Erythroblast (primary cell): Measurements from ENCODE around the gene SETBP1.

Experiments
- GATA1 ChIP-seq: IDR thresholded peaks from 2 replicates; pipeline ENCODE4 v1.6.1; 2011; ENCODE audit warnings: low read depth, mild to moderate bottlenecking, control low read depth, low read length, moderate library complexity
- POLR2A ChIP-seq: IDR thresholded peaks from 2 replicates; pipeline ENCODE4 v1.6.1; 2011; ENCODE audit warnings: mild to moderate bottlenecking, low read length

DNA sequence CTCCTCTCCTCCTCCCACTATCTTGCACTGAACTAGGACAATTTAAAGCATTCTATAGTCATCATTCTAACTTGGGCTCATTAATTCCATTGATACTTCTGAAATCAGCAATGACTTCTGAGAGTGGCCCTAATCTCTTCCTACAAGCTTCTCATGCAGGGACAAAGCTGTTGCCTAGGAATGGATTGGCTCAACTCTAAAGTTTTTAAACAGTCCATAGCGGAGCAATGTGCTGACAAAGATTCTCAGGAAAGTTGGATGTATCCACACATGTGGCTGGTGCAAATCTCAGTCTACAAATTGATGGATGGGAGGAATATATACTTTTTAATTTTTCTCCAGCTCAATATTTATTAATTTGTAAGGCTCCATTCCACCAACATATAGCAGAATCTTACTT, 388.9 kb downstream of the SETBP1 start:
- no peak for TF ChIP-seq POLR2A
- TF ChIP-seq GATA1 = no peak
